H9 (cell line): ENCODE results near the gene SEC23A. TPM values are rescaled to one million over a fixed set of nuclear protein-coding genes. Genes with fewer than 3 reads are reported as not detected.
A peak's percentile ranks its signal among the peaks of the same experiment; 100 is the strongest.

ENCODE experiments used
- DNase-seq: peaks from one replicate; pipeline ENCODE4 v3.0.0-alpha.2; 2017
- H2AFZ ChIP-seq: one replicate; pipeline ENCODE4 v1.6.1; 2013; ENCODE audit warnings: mild to moderate bottlenecking, low read length, control low read depth, moderate library complexity
- H2AK5ac ChIP-seq: 2 replicates; pipeline ENCODE4 v1.6.1; 2013; ENCODE audit warnings: low read length, control low read depth, mixed read lengths; ENCODE audit not compliant: insufficient read length
- H2BK120ac ChIP-seq: one replicate; pipeline ENCODE4 v1.6.1; 2013; ENCODE audit warnings: low read depth, mild to moderate bottlenecking, low read length, control low read depth, inconsistent platforms; ENCODE audit not compliant: poor library complexity, severe bottlenecking
- H2BK12ac ChIP-seq: 2 replicates; pipeline ENCODE4 v1.6.1; 2013; ENCODE audit warnings: low read length, control low read depth, mixed read lengths, low read depth; ENCODE audit not compliant: insufficient read length
- H2BK15ac ChIP-seq: 2 replicates; pipeline ENCODE4 v1.6.1; 2013; ENCODE audit warnings: low read depth, low read length, control low read depth
- H2BK20ac ChIP-seq: one replicate; pipeline ENCODE4 v1.6.1; 2013; ENCODE audit warnings: low read depth, mild to moderate bottlenecking, low read length, control low read depth, inconsistent platforms; ENCODE audit not compliant: poor library complexity, severe bottlenecking
- H2BK5ac ChIP-seq: 2 replicates; pipeline ENCODE4 v1.6.1; 2013; ENCODE audit warnings: low read length, control low read depth, mixed read lengths; ENCODE audit not compliant: insufficient read length
- H3K14ac ChIP-seq: 2 replicates; pipeline ENCODE4 v1.6.1; 2013; ENCODE audit warnings: low read length, control low read depth; ENCODE audit not compliant: insufficient read depth
- H3K18ac ChIP-seq: 2 replicates; pipeline ENCODE4 v1.6.1; 2013; ENCODE audit warnings: low read depth, mild to moderate bottlenecking, mixed read lengths, low read length, control low read depth; ENCODE audit not compliant: insufficient read length
- H3K23ac ChIP-seq: 2 replicates; pipeline ENCODE4 v1.6.1; 2013; ENCODE audit warnings: low read length, control low read depth, mixed read lengths, low read depth; ENCODE audit not compliant: insufficient read length
- H3K23me2 ChIP-seq: 2 replicates; pipeline ENCODE4 v1.6.1; 2013; ENCODE audit warnings: low read depth, mild to moderate bottlenecking, mixed read lengths, low read length, control low read depth; ENCODE audit not compliant: insufficient read length, poor library complexity, severe bottlenecking
- H3K27ac ChIP-seq: 2 replicates; pipeline ENCODE4 v1.5.1; 2013; ENCODE audit warnings: low read length, control low read depth, mixed read lengths, low read depth; ENCODE audit not compliant: insufficient read length
- H3K27me3 ChIP-seq: 2 replicates; pipeline ENCODE4 v1.6.1; 2013; ENCODE audit warnings: low read length, control low read depth, inconsistent platforms; ENCODE audit not compliant: insufficient read depth
- H3K4ac ChIP-seq: 2 replicates; pipeline ENCODE4 v1.6.1; 2013; ENCODE audit warnings: low read depth, mild to moderate bottlenecking, control low read depth, inconsistent platforms, low read length, moderate library complexity
- H3K4me1 ChIP-seq: 2 replicates; pipeline ENCODE4 v1.6.1; 2013; ENCODE audit warnings: low read length, control low read depth, inconsistent platforms; ENCODE audit not compliant: insufficient read depth
- H3K4me2 ChIP-seq: 2 replicates; pipeline ENCODE4 v1.6.1; 2013; ENCODE audit warnings: low read length, control low read depth, mixed read lengths; ENCODE audit not compliant: insufficient read length, insufficient read depth
- H3K56ac ChIP-seq: 2 replicates; pipeline ENCODE4 v1.6.1; 2013; ENCODE audit warnings: low read depth, mild to moderate bottlenecking, mixed read lengths, low read length, control low read depth; ENCODE audit not compliant: insufficient read length
- H3K79me1 ChIP-seq: 2 replicates; pipeline ENCODE4 v1.6.1; 2013; ENCODE audit warnings: low read depth, mild to moderate bottlenecking, moderate library complexity, low read length, control low read depth, inconsistent platforms; ENCODE audit not compliant: insufficient read depth, poor library complexity, severe bottlenecking
- H3K79me2 ChIP-seq: 2 replicates; pipeline ENCODE4 v1.6.1; 2013; ENCODE audit warnings: low read length, control low read depth, inconsistent platforms; ENCODE audit not compliant: insufficient read depth
- H3K9ac ChIP-seq: 2 replicates; pipeline ENCODE4 v1.6.1; 2013; ENCODE audit warnings: low read length, control low read depth, mixed read lengths; ENCODE audit not compliant: insufficient read length; ENCODE audit errors: extremely low read depth
- H3K9me3 ChIP-seq: one replicate; pipeline ENCODE4 v1.6.1; 2013; ENCODE audit warnings: low read depth, low read length, inconsistent platforms; ENCODE audit not compliant: control insufficient read depth
- H3T11ph ChIP-seq: one replicate; pipeline ENCODE4 v1.6.1; 2013; ENCODE audit warnings: mild to moderate bottlenecking, low read length, control low read depth, inconsistent platforms
- H4K20me1 ChIP-seq: one replicate; pipeline ENCODE4 v1.6.1; 2013; ENCODE audit not compliant: control insufficient read depth, insufficient read length, insufficient read depth
- H4K5ac ChIP-seq: 2 replicates; pipeline ENCODE4 v1.6.1; 2013; ENCODE audit warnings: low read depth, mild to moderate bottlenecking, mixed read lengths, low read length, control low read depth; ENCODE audit not compliant: insufficient read length
- H4K8ac ChIP-seq: replicated peaks from 2 replicates; pipeline ENCODE4 v1.6.1; 2013; ENCODE audit warnings: low read length, control low read depth, mixed read lengths, low read depth; ENCODE audit not compliant: insufficient read length
- H4K91ac ChIP-seq: 2 replicates; pipeline ENCODE4 v1.6.1; 2013; ENCODE audit warnings: low read depth, mild to moderate bottlenecking, moderate library complexity, mixed read lengths, low read length, control low read depth; ENCODE audit not compliant: insufficient read length
- H3K27ac Mint-ChIP-seq, 3 experiments: 2 replicates in 2 of 3; 3 replicates in 1 of 3; pipeline ENCODE4 v1.8.0; 2020 to 2021; ENCODE audit warnings: mixed read lengths in 3 of 3, mild to moderate bottlenecking in 1 of 3, moderate library complexity in 1 of 3
- H3K27me3 Mint-ChIP-seq: 2 replicates; pipeline ENCODE4 v1.8.0; 2021; ENCODE audit warnings: low read depth, mild to moderate bottlenecking, moderate library complexity, mixed read lengths
- H3K36me3 Mint-ChIP-seq, 3 experiments: 2 replicates in 2 of 3; 3 replicates in 1 of 3; pipeline ENCODE4 v1.8.0; 2020 to 2021; ENCODE audit warnings: low read depth in 3 of 3, mixed read lengths in 3 of 3; ENCODE audit not compliant: insufficient read depth in 1 of 3
- H3K4me1 Mint-ChIP-seq, 2 experiments: 2 replicates each; pipeline ENCODE4 v1.8.0; 2020; ENCODE audit warnings: mixed read lengths in 2 of 2
- H3K4me3 Mint-ChIP-seq, 2 experiments: 2 replicates in 1 of 2; 3 replicates in 1 of 2; pipeline ENCODE4 v1.8.0; 2020 to 2021; ENCODE audit warnings: mild to moderate bottlenecking in 2 of 2, mixed read lengths in 2 of 2, moderate library complexity in 1 of 2
- H3K9me3 Mint-ChIP-seq, 2 experiments: 2 replicates in 1 of 2; 3 replicates in 1 of 2; pipeline ENCODE4 v1.8.0; 2020; ENCODE audit warnings: mild to moderate bottlenecking in 2 of 2, mixed read lengths in 2 of 2, moderate library complexity in 1 of 2
- CTCF ChIP-seq: fragments of 200-600 bp; sonication (generic); conservative IDR thresholded peaks from 3 replicates; pipeline ENCODE4 v1.8.0; 2021; ENCODE audit warnings: antibody characterized with exemption, mild to moderate bottlenecking
- WGBS: extraction: QIAGEN DNeasy Blood & Tissue Kit; methylation state at CpG from one replicate; pipeline ENCODE4 v1.1.7; 2013; ENCODE audit warnings: missing lambda C conversion rate, low lambda C conversion rate, mixed read lengths; ENCODE audit not compliant: insufficient read length; ENCODE audit errors: extremely low coverage; 5-methylcytosine and 5-hydroxymethylcytosine counted together
- total RNA-seq: library from RNA; stranded (reverse); gene quantifications from 2 replicates; pipeline ENCODE4 v1.2.1, GENCODE V29; 2021

Gene SEC23A
- total RNA-seq, 1 experiment from 2014 or later: 55.3 TPM

- no peaks in the 10 kb centered on the region for H3K4me1 Mint-ChIP-seq
- 0 out of 7 replicates have a peak overlapping the region, but pooled peaks of 1 of the 3 experiments have one; percentile 27 for H3K27ac Mint-ChIP-seq
- no peaks in the 10 kb centered on the region for H3K9me3 Mint-ChIP-seq
Observed at GRCh38 chr14:39025810-39026627, 77.0 kb downstream of the SEC23A start.

More at GRCh38 chr14:39025810-39026627, 77.0 kb downstream of the SEC23A start:
- no peak overlapping the region for H2BK20ac ChIP-seq
- no peak overlapping the region for H3K4me2 ChIP-seq
- no peak overlapping the region for H3K56ac ChIP-seq
- H3K18ac ChIP-seq: no peak overlapping the region
- no CpG with 5 or more reads among the region's 3 CpGs for WGBS
- H3K27me3 ChIP-seq: no peaks in the 10 kb centered on the region
- H3K4me1 ChIP-seq: no peaks in the 10 kb centered on the region
- H3K9me3 ChIP-seq: no peaks in the 10 kb centered on the region
- H4K91ac ChIP-seq: no peak overlapping the region
- H3T11ph ChIP-seq: no peak overlapping the region
- no peak for TF ChIP-seq CTCF
- no peaks in the 10 kb centered on the region for H3K79me1 ChIP-seq
- H2AK5ac ChIP-seq: no peak overlapping the region
- no peaks in the 10 kb centered on the region for H3K79me2 ChIP-seq
- DNase-seq: no peak
- H4K20me1 ChIP-seq: no peaks in the 10 kb centered on the region
- no peak overlapping the region for H4K5ac ChIP-seq
- no peak overlapping the region for H3K4ac ChIP-seq
- no peak overlapping the region for H2BK5ac ChIP-seq
- Mint-ChIP-seq H3K4me3 (no peak overlapping the region), H3K27me3 (no peaks in the 10 kb centered on the region), H3K36me3 (peaks cover 7 to 17% (median 15%) of the 10 kb centered on the region in 3 experiments; a peak in 5 of 7 replicates)
- no peak overlapping the region for H3K9ac ChIP-seq
- no peak overlapping the region for H2AFZ ChIP-seq
- no peak overlapping the region for H2BK15ac ChIP-seq
- no peaks in the 10 kb centered on the region for H3K23me2 ChIP-seq
- no peak overlapping the region for H3K27ac ChIP-seq
- no peak overlapping the region for H3K14ac ChIP-seq
- H2BK120ac ChIP-seq: no peak overlapping the region
- no peak overlapping the region for H3K23ac ChIP-seq
- H4K8ac ChIP-seq: no peak overlapping the region
- H2BK12ac ChIP-seq: no peak overlapping the region
